Measurements from ENCODE around the gene ACSS1.

ACSS1 gene

DNA sequence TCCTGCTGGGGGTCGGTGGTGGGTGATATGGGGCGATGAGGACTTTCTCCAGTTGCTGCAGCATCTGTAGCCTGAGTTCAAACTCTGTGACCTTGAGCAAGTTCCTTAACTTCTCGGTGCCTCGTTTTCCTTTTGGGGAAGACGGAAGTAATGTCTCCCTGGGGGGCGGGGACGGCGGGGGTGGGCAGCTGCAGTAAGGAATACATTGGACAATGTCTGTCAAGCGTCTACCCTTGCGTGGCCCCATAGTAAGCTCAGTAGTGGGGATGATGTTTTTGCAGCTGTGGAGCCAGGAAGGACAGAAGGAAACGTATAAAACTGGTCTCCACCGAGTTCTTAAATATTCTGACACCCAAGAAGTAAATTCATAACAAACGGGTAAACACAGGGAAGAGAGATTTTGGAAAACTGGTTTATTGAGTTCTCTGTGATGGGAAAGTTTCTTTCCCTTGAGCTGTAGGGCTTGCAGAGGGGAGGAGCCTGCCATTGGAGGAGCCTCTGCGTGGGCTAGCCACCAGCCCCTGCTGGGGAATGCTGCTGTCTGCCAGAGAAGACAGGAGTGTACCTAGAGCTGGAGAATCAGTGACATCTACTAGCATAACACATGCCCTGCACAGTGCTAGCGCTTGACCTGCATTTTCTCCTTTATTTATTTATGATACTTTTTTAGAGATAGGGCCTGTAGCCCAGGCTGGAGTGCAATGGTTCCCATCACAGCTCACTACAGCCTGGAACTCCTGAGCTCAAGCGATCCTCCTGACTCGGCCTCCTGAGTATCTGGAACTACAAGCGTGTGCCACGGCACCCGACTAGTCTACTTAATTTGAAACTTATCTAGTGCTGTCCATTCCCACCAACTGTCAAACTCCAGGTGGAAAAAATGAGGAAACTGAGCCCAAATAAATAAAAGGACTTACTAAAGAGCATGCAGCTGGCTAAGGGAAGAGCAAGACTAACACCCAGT lies 1.2 kb upstream of the ACSS1 start:
- no peak for DNase-seq

DNA sequence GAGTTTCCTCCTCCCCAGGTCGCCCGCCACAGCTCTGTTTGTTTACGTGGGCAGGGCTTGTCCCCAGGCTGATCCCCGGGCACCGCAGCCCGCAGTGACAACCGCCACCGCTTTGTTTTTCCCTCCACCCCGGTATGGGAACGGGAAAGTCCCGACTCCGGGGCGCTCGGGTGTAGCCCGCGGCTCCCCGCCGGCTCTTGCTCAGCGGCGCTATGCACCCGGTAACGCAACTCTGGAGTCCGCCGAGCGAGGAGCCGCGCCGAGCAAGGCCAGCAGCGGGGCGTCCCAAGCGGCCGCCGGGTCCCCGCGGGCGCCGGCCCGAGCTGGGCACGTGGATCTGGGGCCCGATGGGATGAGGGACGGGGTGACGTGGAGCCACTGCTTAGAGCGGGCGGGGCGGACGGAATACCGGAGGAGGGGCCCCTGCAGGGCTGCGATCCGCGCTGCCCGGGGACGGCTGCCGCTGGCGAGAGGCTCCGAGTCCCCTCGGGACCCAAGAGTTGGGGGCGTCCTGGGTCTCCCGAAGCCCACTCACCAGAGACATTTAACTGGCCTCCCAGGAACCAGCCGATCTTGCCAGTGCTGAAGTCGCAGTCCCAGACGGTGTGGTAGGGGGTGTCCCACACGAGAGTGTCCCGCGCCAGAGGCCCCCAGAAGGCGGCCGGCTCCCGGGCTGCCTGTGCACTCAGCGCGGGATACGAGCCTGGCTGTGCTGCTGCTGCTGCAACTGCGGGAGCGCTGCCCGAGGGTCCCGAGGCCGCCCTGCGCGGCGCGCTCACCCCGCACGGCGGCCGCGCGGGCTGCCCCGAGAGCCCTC lies 497 bp downstream of the ACSS1 start:
- DNase-seq: peak; percentile 19 to 56 (median 38)

DNA sequence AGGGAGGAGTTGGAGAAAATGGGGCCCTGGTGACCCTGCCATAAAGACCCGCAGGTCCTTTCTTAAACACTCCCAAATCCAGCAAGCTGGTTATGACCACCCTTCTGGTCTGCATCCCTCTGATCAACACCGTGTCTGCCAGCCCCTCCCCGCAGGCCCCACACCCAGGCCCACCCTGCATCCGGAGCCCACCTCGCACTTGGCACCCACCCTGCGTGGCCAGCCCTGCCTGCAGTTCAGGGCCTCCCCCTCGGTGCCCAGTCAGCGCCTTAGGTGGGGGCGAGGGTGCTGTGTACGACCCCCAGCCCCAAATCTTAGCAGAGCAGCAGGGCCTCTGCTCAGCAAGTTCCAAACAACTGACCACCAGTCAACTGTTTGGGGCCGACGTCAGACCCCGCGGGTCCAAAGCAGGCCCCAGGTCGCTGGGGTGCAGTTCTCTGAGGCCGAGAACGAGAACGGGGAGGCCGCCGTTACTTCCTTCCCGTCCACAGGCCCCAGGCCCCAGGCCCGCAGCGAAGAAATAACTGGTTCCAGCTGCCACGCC lies 1.2 kb downstream of the ACSS1 start:
- no peak for DNase-seq

DNA sequence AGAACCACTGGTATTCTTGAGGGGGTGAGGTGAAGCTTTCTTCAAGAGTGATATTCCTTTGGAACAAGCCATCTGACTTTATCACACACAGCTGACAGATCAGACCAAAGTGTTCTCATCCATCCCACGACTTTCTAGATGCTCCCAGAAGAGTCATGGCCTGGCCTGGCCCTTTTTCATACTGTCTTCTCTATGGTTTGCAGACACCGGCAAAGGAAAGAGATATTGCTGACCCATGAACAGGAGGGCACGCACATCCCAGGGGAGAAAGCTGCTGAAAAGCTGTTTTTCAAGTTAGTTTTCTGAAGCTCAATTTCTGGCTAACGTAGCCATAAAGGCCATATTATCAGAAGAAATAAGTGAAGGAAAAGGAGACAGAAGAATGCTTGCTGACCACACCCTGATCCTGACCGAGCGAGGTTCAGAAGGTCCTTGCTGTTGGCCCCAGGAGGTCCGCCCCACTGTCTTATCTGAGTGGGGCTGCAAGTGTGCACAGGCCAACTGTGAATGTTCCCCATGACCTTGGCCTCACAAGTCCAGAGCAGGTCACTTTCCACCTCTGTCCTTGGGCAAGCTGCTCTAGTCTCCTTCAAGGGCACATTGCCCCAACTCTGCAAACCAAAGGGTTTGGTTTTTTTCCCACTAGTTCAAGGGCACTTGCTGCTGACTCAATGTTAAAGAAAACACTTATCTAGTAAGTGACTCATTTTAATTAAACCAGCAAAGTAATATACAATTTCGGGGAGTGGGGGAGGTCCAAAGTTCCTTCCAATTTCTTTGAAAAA lies 2.0 kb downstream of the ACSS1 start:
- DNase-seq: no peak

DNA sequence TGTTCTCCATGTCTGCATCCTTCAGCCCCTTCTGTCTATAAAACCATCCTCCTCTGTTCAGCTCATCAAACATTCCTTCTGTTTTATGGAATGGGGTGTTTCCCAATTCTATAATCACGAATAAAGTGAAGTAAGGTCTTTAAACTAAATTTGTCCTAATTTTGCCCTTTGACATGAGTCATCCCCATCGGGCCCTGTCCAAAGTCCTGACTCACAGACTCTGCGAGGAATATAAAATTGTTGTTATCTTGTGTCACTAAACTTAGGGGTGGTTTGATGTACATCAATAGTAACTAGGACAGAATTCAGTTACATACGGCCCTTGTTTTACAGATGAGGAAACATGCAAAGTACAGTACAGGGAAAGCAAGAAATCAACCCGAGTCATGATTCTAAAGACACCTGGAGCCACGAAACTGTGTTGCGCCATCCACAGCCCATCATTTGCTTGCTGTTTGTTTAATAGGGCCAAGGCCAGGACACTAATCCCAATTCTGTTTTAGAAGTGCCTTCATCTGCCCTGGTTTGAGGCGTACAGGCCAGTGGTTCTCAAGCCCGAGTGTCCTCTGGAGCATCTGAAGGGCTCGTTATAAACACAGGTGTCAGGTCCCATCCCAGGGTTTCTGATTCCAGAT lies 2.8 kb downstream of the ACSS1 start:
- DNase-seq: no peak

DNA sequence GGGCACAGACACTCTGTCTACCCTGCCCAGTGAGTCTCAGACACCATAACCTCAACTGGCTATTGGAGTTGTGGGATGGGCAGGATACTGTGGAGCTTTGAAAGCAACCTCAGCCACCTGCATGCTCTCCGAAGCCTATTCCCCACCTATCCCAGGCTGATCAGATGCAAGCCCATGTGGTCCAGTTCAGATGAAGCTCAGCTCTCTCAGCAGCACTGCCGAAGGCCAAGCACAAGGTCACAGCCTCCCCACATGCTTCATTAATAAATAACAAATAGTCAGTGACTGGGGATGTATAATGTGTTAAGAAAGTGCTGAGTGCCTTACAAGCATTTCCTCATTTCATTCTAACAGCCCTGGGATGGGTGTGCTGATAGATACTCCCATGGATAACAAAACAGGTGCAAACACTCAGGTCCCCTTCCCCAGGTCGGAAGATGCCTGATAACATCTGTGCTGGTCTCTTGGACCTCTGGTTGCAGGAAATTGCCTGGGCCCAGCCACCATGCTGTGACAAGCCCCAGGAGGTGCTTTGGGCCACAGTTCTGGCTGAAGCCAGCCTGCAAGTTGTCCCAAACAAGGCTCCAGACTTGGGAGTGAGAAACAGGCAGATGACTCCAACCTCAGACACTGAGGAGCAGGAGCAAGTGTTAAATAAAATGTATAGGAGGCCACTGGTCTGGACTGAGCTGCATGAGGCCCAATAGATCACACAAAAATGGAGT lies 3.7 kb downstream of the ACSS1 start:
- DNase-seq: no peak

DNA sequence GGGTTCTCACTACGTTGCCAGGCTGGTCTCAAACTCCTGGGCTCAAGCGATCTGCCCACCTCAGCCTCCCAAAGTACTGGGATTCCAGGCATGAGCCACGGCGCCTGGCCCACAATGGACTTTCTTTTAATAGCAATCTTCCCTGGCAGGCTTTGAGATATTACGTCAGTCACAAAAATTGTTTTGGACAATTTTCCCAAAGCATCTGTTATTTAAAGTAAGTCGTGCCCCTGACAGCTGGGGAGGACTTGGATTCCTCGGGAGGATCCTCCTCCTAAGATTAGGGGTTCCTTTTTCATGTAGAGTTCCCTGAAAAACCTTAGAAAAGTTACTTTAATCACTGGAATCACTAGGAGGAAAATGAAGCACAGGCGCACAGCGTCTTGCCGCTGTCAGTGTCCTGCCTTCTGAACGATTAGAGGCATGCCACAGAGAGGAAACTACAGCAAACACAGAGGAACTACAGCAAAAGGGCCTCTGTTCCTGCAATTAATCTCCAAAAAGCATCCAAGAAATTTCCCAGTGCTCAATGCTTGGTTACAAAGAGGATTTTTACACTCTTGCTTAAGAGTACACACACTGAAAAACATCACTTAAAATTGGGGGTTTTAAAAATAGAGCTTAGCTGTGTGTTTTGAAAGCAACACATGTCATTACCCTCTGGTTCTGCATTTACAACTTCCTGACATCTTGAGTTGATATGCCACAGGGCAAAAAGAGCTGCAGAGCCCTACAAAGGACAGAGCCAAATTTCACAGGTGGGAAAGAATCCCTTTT lies 4.5 kb downstream of the ACSS1 start:
- DNase-seq: no peak

DNA sequence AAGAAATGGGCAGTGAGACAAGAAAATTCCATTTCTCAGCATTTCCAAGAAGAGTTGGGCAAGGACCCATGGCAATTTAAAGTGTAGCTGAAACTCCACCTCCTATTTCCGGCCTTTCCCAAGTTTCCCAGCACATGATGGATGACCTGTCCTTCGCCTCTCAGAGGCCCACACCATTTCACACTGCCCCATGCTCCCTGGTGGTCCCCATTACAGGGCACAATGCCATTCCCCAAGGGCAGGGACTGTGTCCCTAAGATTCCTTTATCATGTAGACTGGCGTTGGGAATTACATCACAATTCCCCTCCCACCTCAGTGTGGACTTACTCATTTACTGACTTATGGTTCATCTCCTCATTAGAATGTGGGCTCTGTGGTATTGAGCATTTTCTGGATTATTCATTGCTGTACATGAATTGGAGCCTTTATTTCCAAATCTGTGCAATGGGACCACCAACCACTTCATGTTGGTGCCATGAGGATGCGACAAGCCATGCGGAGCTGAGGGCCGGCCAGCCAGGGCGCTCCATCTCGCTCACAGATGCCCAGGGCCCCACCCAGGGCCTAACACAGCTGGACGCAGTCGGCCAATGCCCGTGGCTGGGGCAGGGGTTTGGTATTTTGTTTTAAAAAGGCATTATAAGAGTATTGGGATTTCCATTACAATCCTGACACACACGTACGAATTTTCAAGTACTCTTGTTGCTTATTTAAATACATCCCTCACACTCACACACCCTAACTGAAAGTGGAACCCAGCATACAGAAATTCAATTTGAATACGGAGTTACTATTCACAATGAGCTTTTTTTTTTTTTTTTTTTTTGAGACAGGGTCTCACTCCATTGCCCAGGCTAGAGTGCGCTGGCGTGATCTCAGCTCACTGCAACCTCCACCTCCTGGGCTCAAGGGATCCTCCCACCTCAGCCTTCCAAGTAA lies 5.4 kb downstream of the ACSS1 start:
- DNase-seq: no peak

DNA sequence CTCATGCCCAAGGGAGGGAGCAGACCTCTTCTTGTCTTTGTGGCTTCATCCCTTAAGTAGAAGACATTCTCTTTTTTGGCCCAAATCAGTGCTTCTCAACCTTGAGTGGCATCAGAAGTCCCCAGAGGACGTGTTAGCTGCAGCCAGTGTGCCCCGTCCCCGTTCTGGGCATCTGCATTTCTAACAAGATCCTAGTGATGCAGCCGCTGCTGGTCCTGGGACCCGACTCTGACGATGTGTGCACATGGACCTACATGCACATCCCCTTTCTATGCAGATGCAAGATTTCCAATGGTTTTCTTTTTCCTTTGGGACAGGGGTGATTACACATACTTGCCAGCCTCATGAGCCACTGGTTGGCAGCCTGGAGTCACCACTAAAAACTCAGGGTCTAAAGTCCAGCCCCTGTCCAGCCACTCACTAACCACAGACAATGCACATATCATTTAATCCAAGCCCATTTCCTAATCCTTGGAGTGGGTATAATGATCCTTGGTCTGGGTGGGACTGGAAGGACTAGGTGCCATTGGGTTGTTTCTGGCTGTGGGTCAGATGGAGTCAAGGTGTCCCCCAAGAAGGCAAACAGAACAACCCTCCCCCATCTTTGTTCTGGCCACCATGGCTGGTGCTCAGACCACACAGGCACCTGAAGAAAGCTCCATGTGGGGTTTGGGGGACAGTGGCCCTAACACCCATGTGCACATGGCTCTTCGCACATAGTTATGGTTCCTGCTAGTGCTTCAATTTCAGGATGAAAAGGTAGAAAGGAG lies 6.4 kb downstream of the ACSS1 start:
- no peak for DNase-seq

DNA sequence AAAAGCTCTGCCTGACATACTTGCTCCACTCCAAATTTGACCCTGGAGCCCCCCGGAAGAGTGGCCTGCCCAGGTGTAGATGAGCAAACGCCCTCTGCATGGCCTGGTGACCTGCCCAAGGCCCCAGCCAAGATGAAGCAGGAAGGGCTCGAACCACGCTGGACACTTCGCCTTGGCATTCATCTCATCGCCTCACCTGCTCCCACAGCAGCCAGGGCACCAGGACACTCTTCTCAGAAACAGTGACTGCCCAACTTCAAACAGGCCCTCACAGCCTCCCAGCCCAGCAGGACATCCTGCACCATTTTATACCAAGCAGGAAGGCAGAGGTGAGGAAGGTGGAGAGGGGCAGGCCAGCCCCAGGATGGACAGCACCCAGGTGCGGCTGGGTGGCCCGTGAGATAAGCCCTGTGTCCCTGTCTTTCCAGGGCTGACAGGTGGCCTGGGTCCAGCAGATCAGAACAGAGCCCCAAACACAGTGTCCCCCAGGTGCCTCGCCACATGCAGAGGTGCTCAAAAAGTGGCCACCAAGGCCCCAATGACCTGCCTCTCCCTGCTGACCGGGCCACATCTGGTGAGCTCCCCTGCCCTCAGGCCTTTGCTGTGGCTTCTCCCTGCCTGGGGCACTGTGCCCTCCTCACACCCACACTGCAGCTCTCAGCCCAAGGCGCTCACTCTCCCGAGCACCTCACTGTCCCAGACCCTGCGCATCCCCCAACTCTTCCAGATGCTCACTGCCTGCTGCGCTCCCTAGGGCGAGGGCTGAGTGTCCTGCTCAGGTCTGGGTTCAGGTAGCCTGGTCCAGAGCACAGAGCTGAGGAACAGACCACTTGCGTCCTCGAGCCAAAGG lies 7.2 kb downstream of the ACSS1 start:
- DNase-seq: no peak

DNA sequence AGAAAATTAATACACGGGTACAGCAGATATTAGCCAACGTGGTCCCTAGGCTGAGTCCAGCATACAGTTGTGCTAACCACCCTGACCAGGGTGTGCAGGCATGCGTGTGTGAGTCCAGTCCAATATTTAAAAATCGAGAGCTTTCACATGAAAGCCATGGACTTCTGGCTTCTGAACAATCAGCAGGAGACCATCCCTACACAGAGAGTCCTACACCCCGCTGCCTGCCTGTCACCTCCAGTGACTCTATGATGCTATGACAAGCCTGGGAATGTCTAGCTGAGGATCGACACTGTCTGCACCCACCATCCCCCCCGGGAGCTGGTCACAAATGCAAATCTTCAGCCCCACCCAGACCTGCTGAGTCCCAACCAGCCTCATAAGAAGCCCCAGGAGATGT lies 7.9 kb downstream of the ACSS1 start:
- DNase-seq: no peak

DNA sequence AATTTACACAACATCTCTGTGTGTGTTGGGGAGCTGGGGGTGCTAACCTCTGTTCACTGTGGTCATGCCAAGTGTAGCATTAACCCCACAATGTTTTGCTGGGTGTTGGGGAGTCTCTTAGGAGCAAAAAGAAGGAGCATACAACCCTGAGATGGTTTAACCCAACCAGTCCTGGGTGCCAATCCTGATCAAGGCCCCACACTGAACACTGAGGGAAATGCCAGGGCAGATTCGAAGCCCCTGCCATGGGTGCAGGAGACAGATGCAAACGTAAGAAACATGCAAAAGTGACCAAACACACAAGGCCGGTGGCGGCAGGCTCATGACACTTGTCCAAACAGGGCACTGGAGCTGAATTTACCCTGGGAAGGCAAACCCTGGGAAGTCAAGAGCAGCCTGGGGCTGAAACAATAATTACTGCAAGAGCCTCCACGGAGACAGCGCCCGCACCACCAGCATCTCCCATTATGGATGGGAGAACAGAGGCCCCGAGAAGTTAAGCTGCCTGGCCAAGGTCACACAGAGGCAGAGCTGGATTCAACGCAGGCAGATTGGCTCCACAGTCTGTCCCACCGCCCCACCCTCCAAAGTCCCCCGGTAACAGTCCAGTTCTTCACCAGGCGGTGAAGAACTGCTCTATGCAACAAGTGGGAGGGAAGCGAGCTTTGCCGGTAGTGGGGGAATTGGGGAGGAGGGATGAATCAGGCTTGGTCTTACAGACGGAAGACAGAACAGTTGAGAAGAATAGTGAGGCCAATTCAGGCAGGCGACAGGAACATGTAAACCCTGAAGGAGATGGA lies 8.5 kb downstream of the ACSS1 start:
- no peak for DNase-seq

DNA sequence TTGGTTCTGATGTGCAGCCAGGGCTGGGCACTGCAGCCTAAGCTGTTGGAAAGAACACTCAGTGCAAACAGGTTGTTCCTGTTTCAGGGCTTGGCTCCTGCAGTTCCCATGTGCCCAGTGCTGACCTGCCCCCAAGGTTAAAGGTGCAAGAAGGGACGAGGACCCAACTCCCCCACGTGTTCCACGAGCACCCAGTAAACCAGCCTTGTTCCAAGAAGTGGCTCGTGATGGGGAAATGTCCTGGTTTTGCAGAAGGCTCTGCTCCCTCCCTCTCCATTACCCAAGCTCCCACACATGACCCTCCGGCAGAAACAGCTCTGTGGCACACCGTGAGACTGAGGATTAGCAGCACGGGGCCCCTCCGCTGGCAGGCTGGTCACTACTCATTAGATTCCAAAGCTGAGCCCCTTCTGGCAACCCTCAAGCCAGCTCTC lies 9.4 kb downstream of the ACSS1 start:
- DNase-seq: no peak

DNA sequence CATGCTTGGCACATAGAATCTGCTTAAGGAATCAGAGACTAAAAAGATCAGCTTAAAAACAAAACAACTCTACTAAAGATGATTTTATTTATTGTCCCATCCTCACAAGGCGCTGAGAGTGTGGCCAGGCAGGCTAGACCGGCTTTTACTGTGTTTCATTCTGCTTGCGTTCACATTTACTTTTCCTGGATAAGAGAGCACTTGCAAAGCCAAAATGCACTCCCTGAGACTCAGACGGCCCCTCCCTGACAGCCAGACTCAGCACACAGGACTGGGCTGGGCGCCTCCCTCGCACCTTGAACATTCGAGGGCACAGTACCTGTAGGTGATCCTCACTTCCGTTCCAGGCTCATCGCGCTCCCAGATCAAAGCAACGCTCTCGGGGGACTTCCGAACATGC lies 10.2 kb downstream of the ACSS1 start:
- DNase-seq: no peak

DNA sequence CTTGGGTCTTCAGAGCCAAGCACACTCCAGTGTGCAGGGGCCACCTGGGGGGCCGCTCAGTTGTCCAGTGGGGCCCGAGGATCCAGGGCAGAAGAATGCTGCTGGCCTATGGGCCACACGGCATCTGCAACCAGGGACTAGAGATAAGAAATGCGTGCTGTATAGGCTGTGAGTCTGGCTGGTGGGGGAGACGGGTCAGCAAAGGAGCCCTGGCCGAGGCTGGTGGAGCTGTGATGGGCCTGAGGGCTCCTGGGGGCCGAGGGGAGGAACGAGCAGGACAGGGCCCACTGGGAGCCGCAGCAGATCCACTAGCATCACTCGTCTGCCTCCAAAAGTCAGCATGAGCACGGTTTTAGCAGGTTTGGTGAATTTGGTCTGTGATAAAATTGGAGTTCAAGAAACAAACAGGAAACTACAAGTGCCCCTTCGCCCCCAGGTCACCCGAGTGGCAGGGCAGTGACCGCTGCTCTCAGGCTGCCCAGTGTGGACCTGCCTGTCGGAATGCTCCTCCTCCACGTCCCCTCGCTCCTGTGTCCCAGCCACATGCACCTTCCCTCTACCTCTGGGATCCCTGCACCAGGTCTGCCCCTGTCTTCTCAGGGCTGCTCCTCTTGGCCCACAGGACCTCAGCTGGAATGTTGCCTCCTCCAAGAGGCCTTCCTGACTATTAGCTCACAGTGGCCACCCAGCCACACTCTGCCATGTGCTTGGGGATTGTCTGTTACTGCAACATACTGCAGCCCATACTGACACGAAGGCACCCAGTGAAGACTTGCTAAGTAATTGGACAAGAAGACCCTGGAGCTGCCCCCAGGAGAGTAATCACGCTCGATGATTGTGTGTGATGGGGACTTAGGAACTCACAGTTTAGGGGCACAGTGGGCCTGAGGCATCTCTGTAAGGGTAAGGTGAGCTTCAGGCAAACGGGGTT lies 10.9 kb downstream of the ACSS1 start:
- DNase-seq: no peak

DNA sequence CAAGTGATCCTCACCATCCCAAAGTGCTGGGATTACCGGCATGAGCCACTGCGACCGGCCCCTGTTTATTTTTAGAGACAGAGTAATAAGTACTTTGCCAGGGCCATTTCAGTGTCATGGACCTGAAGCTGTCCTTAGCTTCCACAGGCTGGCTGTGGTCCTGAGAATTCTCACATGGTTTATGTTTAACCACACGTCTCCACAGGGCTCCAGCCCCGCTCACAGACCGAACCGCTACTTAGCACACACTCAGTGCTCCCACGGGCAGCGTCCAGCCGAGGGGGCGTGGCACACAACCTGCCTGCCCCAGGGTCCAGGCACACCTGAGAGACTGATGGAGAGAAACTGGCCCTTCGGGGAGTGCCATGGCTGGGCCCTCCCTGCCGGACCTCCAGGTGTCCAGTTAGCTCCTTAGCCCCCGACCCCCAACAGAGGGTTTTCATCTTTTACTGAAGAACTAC lies 11.7 kb downstream of the ACSS1 start:
- DNase-seq: no peak

All from activated naive CD4-positive, alpha-beta T cell (primary cell).